K562 (cell line): ENCODE measurements around the gene VSIG4. TPM values are rescaled to one million over a fixed set of nuclear protein-coding genes. Genes with fewer than 3 reads are reported as not detected.
A peak's percentile ranks its signal among the peaks of the same experiment; 100 is the strongest.

Experiments
- ATAC-seq: fragments of 200-7000 bp; cut with Tn5 transposase; 3 replicates; pipeline ENCODE4 v1.9.1; 2020; ENCODE audit warnings: moderate library complexity
- BruUV-seq: library from RNA; stranded (reverse); fragments of 400-500 nt; replicated peaks from 2 replicates; lab custom pipeline; 2021; lab: Mats Ljungman, UMichigan
- CTCF ChIA-PET: fragments of 300-600 bp; formaldehyde crosslinking; extraction: SDS; loops from one replicate; lab custom pipeline; 2021; ENCODE audit warnings: low intra/inter-chr PET ratio; lab: Yijun Ruan, JAX
- POLR2A ChIA-PET: fragments of 300-600, 350-650 bp; sonication (Branson Sonifier 250); formaldehyde crosslinking; extraction: SDS; loops from one replicate; lab custom pipeline; 2021; ENCODE audit warnings: antibody characterized with exemption, inconsistent platforms; lab: Yijun Ruan, JAX
- DNase-seq, 4 experiments: peaks; one replicate each; pipeline versions ENCODE4 v3.0.0 to v3.0.0-alpha.2; 2011 to 2018; ENCODE audit warnings: low spot score in 3 of 4, mixed read lengths in 3 of 4; ENCODE audit errors: extremely low read depth in 1 of 4
- FAIRE-seq: peaks from 2 replicates; lab custom pipeline; 2011; peaks lifted over from hg19 to GRCh38; lab: Jason Lieb, UNC
- H2AFZ ChIP-seq: 2 replicates; pipeline ENCODE4 v1.6.0; 2011; ENCODE audit warnings: low read depth, low read length, control low read depth, inconsistent platforms
- H3K27ac ChIP-seq: fragments of 200-600 bp; 3 replicates; pipeline ENCODE4 v1.8.0; 2011; ENCODE audit warnings: low read depth, mild to moderate bottlenecking, control low read depth, inconsistent platforms, low read length, moderate library complexity, mixed read lengths; ENCODE audit errors: extremely low read depth
- H3K27me3 ChIP-seq, 2 experiments: fragments of 300-600 bp in 1 of 2; 2 replicates in 1 of 2; 3 replicates in 1 of 2; pipeline versions ENCODE4 v1.6.0 to v1.8.0; 2011; ENCODE audit warnings: inconsistent platforms in 2 of 2, low read length in 2 of 2, mild to moderate bottlenecking in 1 of 2, mixed read lengths in 1 of 2, moderate library complexity in 1 of 2; ENCODE audit not compliant: control insufficient read depth in 2 of 2, insufficient read depth in 2 of 2
- H3K36me3 ChIP-seq: fragments of 300-600 bp; 3 replicates; pipeline ENCODE4 v1.8.0; 2011; ENCODE audit warnings: mild to moderate bottlenecking, low read length, inconsistent platforms; ENCODE audit not compliant: control insufficient read depth, insufficient read depth
- H3K4me1 ChIP-seq, 2 experiments: fragments of 200-600 bp in 1 of 2; replicated peaks in 1 of 2; 2 replicates in 1 of 2; 3 replicates in 1 of 2; pipeline versions ENCODE4 v1.5.1 to v1.8.0; 2011; ENCODE audit warnings: inconsistent platforms in 2 of 2, low read length in 2 of 2, mild to moderate bottlenecking in 1 of 2, mixed read lengths in 1 of 2, moderate library complexity in 1 of 2; ENCODE audit not compliant: control insufficient read depth in 2 of 2, insufficient read depth in 2 of 2
- H3K4me2 ChIP-seq: 2 replicates; pipeline ENCODE4 v1.6.1; 2011; ENCODE audit warnings: low read length, control low read depth, inconsistent platforms, mixed read lengths; ENCODE audit not compliant: insufficient read depth
- H3K4me3 ChIP-seq: fragments of 200-600 bp; sonication (generic), shearing (Covaris generic); 2 replicates; pipeline ENCODE4 v1.5.1; 2016; ENCODE audit warnings: control low read depth, inconsistent platforms
- H3K79me2 ChIP-seq: fragments of 200-600 bp; 3 replicates; pipeline ENCODE4 v1.8.0; 2011; ENCODE audit warnings: low read length, inconsistent platforms; ENCODE audit not compliant: control insufficient read depth, insufficient read depth
- H3K9ac ChIP-seq, 2 experiments: 2 replicates each; pipeline versions ENCODE4 v1.6.0 to v1.6.1; 2011; ENCODE audit warnings: low read depth in 2 of 2, low read length in 2 of 2, control low read depth in 1 of 2, inconsistent platforms in 1 of 2, mild to moderate bottlenecking in 1 of 2, mixed read lengths in 1 of 2; ENCODE audit not compliant: insufficient read depth in 1 of 2
- H3K9me1 ChIP-seq: one replicate; pipeline ENCODE4 v1.6.0; 2011; ENCODE audit warnings: inconsistent platforms, mild to moderate bottlenecking, low read length, moderate library complexity; ENCODE audit not compliant: control insufficient read depth, insufficient read depth
- H3K9me3 ChIP-seq: replicated peaks from 2 replicates; pipeline ENCODE4 v1.5.1; 2011; ENCODE audit warnings: low read depth, low read length, inconsistent platforms; ENCODE audit not compliant: control insufficient read depth, insufficient read depth
- H4K20me1 ChIP-seq: replicated peaks from 2 replicates; pipeline ENCODE4 v1.6.1; 2011; ENCODE audit warnings: low read length, inconsistent platforms, mixed read lengths; ENCODE audit not compliant: control insufficient read depth, insufficient read depth
- ARID1B ChIP-seq: fragments of 450-650 bp; IDR thresholded peaks from 2 replicates; pipeline ENCODE4 v1.6.1; 2016; ENCODE audit warnings: antibody characterized with exemption, mild to moderate bottlenecking, inconsistent platforms
- BRD9 ChIP-seq: fragments of 450-650 bp; IDR thresholded peaks from 2 replicates; pipeline ENCODE4 v1.6.1; 2018; ENCODE audit warnings: low read depth; ENCODE audit not compliant: partially characterized antibody
- CBFA2T3 ChIP-seq: fragments of 450-650 bp; IDR thresholded peaks from 2 replicates; pipeline ENCODE4 v1.6.1; 2017
- CREB1 ChIP-seq, 2 experiments: sonication (generic) in 1 of 2; formaldehyde crosslinking in 1 of 2; IDR thresholded peaks; 2 replicates each; pipeline versions ENCODE4 v1.6.1 to v1.8.0; 2012 to 2022; ENCODE audit warnings: inconsistent platforms in 1 of 2, mild to moderate bottlenecking in 1 of 2, missing genetic modification reagents in 1 of 2, moderate library complexity in 1 of 2
- ELK1 ChIP-seq: sonication (generic); formaldehyde crosslinking; IDR thresholded peaks from 2 replicates; pipeline ENCODE4 v1.8.1; 2022; ENCODE audit warnings: missing genetic modification reagents
- EP400 ChIP-seq: fragments of 450-650 bp; IDR thresholded peaks from 2 replicates; pipeline ENCODE4 v1.6.1; 2017; ENCODE audit warnings: antibody characterized with exemption, mild to moderate bottlenecking, moderate library complexity
- ETV5 ChIP-seq: sonication (generic); formaldehyde crosslinking; IDR thresholded peaks from 2 replicates; pipeline ENCODE4 v1.4.0; 2020; ENCODE audit warnings: low read depth, mild to moderate bottlenecking, missing genetic modification reagents
- FOXM1 ChIP-seq, 2 experiments: fragments of 450-650 bp in 1 of 2; sonication (generic) in 1 of 2; formaldehyde crosslinking in 1 of 2; IDR thresholded peaks; 2 replicates each; pipeline versions ENCODE4 v1.6.1 to v1.9.0; 2017 to 2022; ENCODE audit warnings: low read depth in 2 of 2, mild to moderate bottlenecking in 2 of 2, missing genetic modification reagents in 1 of 2, moderate library complexity in 1 of 2
- GTF2F1 ChIP-seq: IDR thresholded peaks from 2 replicates; pipeline ENCODE4 v1.6.1; 2011; ENCODE audit warnings: low read depth, low read length, improper control_type of control experiment
- IRF2 ChIP-seq: sonication (generic); formaldehyde crosslinking; IDR thresholded peaks from 2 replicates; pipeline ENCODE4 v1.8.1; 2022; ENCODE audit warnings: mild to moderate bottlenecking, missing genetic modification reagents
- MEIS2 ChIP-seq: fragments of 450-650 bp; IDR thresholded peaks from 2 replicates; pipeline ENCODE4 v1.6.1; 2014; ENCODE audit warnings: mild to moderate bottlenecking; ENCODE audit not compliant: partially characterized antibody
- RFX1 ChIP-seq: fragments of 450-650 bp; IDR thresholded peaks from 2 replicates; pipeline ENCODE4 v1.6.1; 2016; ENCODE audit warnings: mild to moderate bottlenecking, moderate library complexity
- SOX6 ChIP-seq: fragments of 450-650 bp; IDR thresholded peaks from 2 replicates; pipeline ENCODE4 v1.6.1; 2014; ENCODE audit warnings: mild to moderate bottlenecking
- TEAD1 ChIP-seq, 2 experiments: fragments of 450-650 bp in 1 of 2; sonication (generic) in 1 of 2; formaldehyde crosslinking; IDR thresholded peaks; 2 replicates each; pipeline versions ENCODE4 v1.4.0 to v1.8.0; 2020 to 2022; ENCODE audit warnings: mild to moderate bottlenecking in 2 of 2, missing genetic modification reagents in 1 of 2
- ZNF384 ChIP-seq: IDR thresholded peaks from 2 replicates; pipeline ENCODE4 v1.6.1; 2012; ENCODE audit warnings: low read depth, low read length, improper control_type of control experiment
- WGBS: fragments of 100-300 bp; shearing (Covaris generic); methylation state at CpG from one replicate; pipeline ENCODE4 v1.1.6; 2016; ENCODE audit warnings: low coverage, mixed read lengths; ENCODE audit not compliant: insufficient coverage; ENCODE audit errors: missing lambda C conversion rate; 5-methylcytosine and 5-hydroxymethylcytosine counted together
- in situ Hi-C: fragments of 300-500 bp; cut with MboI; formaldehyde crosslinking; loops from 4 replicates; pipeline ENCODE4 v1.15.0; 2018; ENCODE audit warnings: inconsistent platforms, mixed read lengths
- intact Hi-C: fragments of 100-400 bp; cut with micrococcal nuclease; formaldehyde crosslinking; loops from 2 replicates; pipeline ENCODE4 v1.14.2; 2022
- polyA plus RNA-seq, 8 experiments: library from polyadenylated mRNA; depleted of rRNA in 4 of 8; stranded (reverse) in 5 of 8; unstranded in 3 of 8; fragments of >200 nt; fragmentation: Nextera tagmentation in 2 of 8; fragmentation: Illumina TruSeq in 1 of 8; extraction: Ambion mirVana in 2 of 8; extraction: Trizol in 1 of 8; gene quantifications; 2 replicates each; pipeline versions ENCODE4 v1.2.1 to v1.2.3, GENCODE V29; 2011 to 2014; ENCODE audit warnings: inconsistent platforms in 1 of 8, missing spikeins in 1 of 8
- total RNA-seq, 7 experiments: library from RNA; depleted of rRNA in 6 of 7; stranded (reverse); fragments of >200 nt in 6 of 7; fragmentation: Illumina TruSeq in 2 of 7; extraction: Trizol in 2 of 7; gene quantifications; 2 replicates each; pipeline versions ENCODE4 v1.2.1 to v1.2.3, GENCODE V29; 2011 to 2021; ENCODE audit warnings: low replicate concordance in 1 of 7
- TF ChIP-seq, protein P1 (sequence below), 2 experiments: fragments of 450-650 bp; conservative IDR thresholded peaks; 2 replicates each; pipeline ENCODE4 v1.6.1; 2017; ENCODE audit warnings: mild to moderate bottlenecking in 2 of 2, moderate library complexity in 2 of 2
- TF ChIP-seq, protein P2 (sequence below), 2 experiments: fragments of 450-650 bp; IDR thresholded peaks; 2 replicates each; pipeline ENCODE4 v1.6.1; 2016

The VSIG4 gene
- total and polyA plus RNA-seq, 9 of the 15 experiments (the other 6 are each of a cell fraction or from before 2014, with no cell fraction given): 0.22 to 1.6 (median 0.46) TPM; not detected in 1

- ChIA-PET CTCF (interaction anchor here (0.7 to 0.8 kb wide), 2 partner anchors 240 to 391 kb away, joined by 3 to 4 read pairs; no protein-coding TSS in a partner anchor), POLR2A (interaction anchor here (0.6 to 1.2 kb wide), 6 partner anchors 13 to 467 kb away, joined by 3 to 5 read pairs (median 4); no protein-coding TSS in a partner anchor)
- intact Hi-C loops: loop anchor here (1.0 to 2.0 kb wide), 7 partner anchors 37 to 404 kb away; no protein-coding TSS in a partner anchor
- no peaks in the 10 kb centered on the region for H3K36me3 ChIP-seq
- peak; percentile 92 for FAIRE-seq
- no peaks in the 10 kb centered on the region for H4K20me1 ChIP-seq
- H3K9me3 ChIP-seq: no peaks in the 10 kb centered on the region; the same call in 1 of the 2 replicates
- peaks cover 5 to 50% of the 10 kb centered on the region in 2 experiments; a peak in 4 of 5 replicates for H3K4me1 ChIP-seq
- no peaks in the 10 kb centered on the region for H3K27me3 ChIP-seq
- no peaks in the 10 kb centered on the region; the same call in 2 of the 3 replicates for H3K79me2 ChIP-seq
- ATAC-seq: peak; percentile 93
- H3K4me2 ChIP-seq: peak overlapping the region; percentile 34; the same call in 1 of the 2 replicates
- no peak overlapping the region for H3K4me3 ChIP-seq
- WGBS: 10% methylated on average over 5 of the region's 5 CpGs
- in situ Hi-C loops: loop anchor here (10.0 kb wide), 1 partner anchor 251 kb away; no protein-coding TSS in a partner anchor
- peak overlapping the region; percentile 79 for H2AFZ ChIP-seq
- BruUV-seq: no TSS peak
- H3K9ac ChIP-seq: peak overlapping the region in 1 of 2 experiments; percentile 52; a peak in 2 of 4 replicates
- H3K27ac ChIP-seq: peak overlapping the region; percentile 71
- H3K9me1 ChIP-seq: no peaks in the 10 kb centered on the region
- DNase-seq: peak; percentile 50 to 85 (median 64)
- TF ChIP-seq FOXM1 (IDR thresholded peaks at IDR 0.05; ENCODE audit: low read depth) (0 out of 2 replicates have a peak, but pooled peaks have one; percentile 24), FOXM1 (CRISPR knock-in tag; IDR thresholded peaks at IDR 0.05; ENCODE audit: low read depth) (no peak), RFX1 (peak; percentile 22; the same call in 1 of the 2 replicates), GTF2F1 (no peak), IRF2 (CRISPR knock-in tag) (no peak), BRD9 (peak; percentile 71), TEAD1 (CRISPR knock-in tag; IDR thresholded peaks at IDR 0.05) (0 out of 4 replicates have a peak, but pooled peaks of 1 of the 2 experiments have one; percentile 21), ELK1 (CRISPR knock-in tag) (no peak), ETV5 (CRISPR knock-in tag) (peak; percentile 27; the same call in 1 of the 2 replicates), MEIS2 (peak; percentile 10), CREB1 (IDR thresholded peaks at IDR 0.05) (no peak), CREB1 (CRISPR knock-in tag; IDR thresholded peaks at IDR 0.05) (peak; percentile 45; the same call in 1 of the 2 replicates), CBFA2T3 (peak; percentile 61), ZNF384 (no peak), ARID1B (0 out of 2 replicates have a peak, but pooled peaks have one; percentile 7), EP400 (peak; percentile 32; the same call in 1 of the 2 replicates), SOX6 (peak; percentile 44; the same call in 1 of the 2 replicates)
- TF ChIP-seq, protein P1, sequence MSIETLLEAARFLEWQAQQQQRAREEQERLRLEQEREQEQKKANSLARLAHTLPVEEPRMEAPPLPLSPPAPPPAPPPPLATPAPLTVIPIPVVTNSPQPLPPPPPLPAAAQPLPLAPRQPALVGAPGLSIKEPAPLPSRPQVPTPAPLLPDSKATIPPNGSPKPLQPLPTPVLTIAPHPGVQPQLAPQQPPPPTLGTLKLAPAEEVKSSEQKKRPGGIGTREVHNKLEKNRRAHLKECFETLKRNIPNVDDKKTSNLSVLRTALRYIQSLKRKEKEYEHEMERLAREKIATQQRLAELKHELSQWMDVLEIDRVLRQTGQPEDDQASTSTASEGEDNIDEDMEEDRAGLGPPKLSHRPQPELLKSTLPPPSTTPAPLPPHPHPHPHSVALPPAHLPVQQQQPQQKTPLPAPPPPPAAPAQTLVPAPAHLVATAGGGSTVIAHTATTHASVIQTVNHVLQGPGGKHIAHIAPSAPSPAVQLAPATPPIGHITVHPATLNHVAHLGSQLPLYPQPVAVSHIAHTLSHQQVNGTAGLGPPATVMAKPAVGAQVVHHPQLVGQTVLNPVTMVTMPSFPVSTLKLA (conservative IDR thresholded peaks at IDR 0.05): 0 out of 4 replicates have a peak, but pooled peaks of 1 of the 2 experiments have one; percentile 31
- TF ChIP-seq, protein P2, sequence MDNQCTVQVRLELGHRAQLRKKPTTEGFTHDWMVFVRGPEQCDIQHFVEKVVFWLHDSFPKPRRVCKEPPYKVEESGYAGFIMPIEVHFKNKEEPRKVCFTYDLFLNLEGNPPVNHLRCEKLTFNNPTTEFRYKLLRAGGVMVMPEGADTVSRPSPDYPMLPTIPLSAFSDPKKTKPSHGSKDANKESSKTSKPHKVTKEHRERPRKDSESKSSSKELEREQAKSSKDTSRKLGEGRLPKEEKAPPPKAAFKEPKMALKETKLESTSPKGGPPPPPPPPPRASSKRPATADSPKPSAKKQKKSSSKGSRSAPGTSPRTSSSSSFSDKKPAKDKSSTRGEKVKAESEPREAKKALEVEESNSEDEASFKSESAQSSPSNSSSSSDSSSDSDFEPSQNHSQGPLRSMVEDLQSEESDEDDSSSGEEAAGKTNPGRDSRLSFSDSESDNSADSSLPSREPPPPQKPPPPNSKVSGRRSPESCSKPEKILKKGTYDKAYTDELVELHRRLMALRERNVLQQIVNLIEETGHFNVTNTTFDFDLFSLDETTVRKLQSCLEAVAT (IDR thresholded peaks at IDR 0.05): peak; percentile 16 to 42; a peak in 1 of 4 replicates
Observed at GRCh38 chrX:65985922-65986588, 53.8 kb downstream of the VSIG4 start.
